Fibroblast of skin of right quadriceps (primary cell): ENCODE measurements around the gene TP53TG5.
"Not testable (repeated sequence)": the region's sequence is repeated elsewhere in the genome, so short reads cannot be mapped to it uniquely, and the experiment has no call there.

Experiments
- DNase-seq: peaks from one replicate; pipeline ENCODE4 v3.0.0-alpha.2; 2013

The TP53TG5 gene

DNA sequence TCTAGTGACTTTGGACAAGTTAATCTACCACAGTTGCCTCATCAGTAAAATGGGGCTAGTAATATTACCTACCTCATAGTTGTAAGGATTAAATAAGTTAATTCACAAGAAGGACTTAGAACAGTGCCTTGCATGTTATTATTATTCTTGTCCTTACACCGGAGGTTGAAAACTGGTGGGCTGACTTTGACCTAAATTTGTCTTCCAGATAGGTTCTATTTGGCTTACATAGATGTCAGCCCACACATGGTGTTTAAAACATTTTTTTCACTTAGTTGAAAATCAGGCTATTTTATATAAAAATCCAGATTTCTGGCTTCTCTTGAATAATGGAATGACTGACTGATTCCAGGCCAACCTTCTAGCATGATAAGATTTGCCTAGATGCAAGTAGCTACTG lies 11.9 kb downstream of the TP53TG5 start:
- DNase-seq: no peak

- DNase-seq: no peak
Measured at GRCh38 chr20:45365444-45365970, 12.6 kb downstream of the TP53TG5 start.

DNA sequence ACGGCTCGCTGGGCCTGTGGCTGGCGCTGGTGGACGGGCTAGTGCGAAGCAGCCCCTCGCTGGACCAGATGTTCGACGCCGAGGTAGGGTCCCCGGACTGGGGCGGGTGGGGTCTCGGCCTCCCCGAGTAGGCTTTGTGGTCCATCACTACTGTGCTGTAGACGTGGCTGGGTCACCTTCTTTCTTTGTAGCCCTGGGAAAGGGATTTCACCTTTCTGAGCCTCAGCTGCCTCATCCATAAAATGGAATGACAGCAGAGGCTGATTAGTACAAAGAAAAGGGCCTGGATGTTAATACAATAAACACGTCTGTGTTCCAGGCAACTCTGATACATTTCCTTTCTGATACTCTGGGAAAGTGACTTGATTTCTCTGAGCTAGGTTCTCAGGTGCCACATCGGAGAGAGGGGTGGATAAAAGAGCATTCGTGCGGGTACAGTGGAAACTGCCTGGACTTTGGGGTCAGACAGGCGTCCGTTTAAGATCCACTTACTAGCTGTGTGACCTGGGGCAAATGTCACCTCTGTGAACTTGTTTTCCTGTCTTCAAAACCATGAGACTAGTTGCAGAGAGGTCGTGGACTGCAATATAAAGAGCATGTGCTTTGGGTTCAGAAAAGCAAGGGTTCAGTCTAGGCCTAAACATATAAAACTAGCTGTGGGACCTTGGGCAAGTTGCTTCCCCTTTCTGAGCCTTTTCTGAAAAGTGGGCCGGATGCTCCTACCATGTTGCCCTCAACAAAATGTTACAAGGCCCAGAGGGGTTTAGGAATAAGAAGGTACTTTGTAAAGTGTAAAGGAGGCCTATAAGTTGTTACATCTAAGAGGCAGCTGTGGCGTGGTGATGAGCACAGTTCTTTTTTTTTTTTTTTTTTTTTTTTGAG lies 14.3 kb downstream of the TP53TG5 start:
- no peak for DNase-seq

GRCh38 chr20:45362804-45363610 lies 15.1 kb downstream of the TP53TG5 start, which contains the start of gene SYS1:
Gene SYS1, plus strand, starts transcription at chr20:45363156. Its CDS starts 376 bp downstream, at chr20:45363532.
- DNase-seq: peak; percentile 98

DNA sequence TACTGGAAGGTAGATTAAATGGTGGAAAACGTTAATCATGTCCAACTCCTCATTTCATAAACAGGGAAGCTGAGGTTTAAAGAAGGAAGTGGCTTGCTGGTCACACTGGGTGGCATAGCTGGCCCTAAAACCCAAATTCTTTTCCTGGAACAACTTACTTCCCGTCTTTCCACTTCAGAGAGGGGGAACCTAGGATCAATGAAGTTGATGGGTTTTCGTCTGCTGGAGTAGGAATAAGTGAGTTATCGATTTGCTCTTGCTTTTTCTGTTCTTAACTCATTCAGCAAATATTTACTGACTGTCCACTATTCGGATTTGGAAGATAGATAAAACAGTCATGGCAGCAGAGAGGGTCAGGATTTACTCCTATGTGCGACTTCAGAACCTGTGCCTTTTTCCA lies 16.3 kb downstream of the TP53TG5 start:
- DNase-seq: no peak

DNA sequence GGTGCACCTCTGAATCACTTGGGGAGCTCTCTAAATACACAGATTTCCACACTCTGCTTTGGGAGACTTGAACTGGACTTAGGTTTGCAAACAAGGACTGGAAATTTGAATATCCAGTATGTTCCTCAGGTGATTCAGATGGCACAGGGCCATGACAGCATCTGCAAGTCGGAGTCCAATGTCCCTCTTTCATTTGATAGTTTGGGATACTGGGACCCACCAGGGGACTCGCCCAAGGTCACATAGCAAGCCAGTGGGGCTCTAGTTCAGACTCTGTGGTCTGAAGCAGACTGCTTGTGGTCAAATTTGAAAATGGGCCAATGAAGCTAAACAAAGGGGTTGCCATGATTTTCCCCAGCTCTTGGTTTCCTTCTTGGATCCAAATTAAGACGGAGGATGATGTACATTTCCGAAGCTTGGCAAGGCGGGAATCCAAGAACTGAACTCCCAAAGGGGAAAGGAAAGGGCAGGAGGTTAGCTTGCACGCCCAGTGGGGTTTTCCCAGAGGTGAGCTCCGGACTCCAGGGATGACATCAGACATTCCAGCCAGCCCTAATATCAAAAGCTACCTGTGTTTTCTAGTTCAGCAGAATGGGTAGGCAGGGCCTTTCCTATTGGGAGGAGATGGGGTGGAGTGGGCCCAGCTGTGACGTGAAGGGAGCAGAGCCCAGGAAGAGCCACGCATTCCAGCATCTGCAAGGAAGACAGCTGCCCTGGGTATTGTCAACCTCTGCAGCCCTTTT lies 18.5 kb downstream of the TP53TG5 start:
- peak; percentile 53 for DNase-seq

DNA sequence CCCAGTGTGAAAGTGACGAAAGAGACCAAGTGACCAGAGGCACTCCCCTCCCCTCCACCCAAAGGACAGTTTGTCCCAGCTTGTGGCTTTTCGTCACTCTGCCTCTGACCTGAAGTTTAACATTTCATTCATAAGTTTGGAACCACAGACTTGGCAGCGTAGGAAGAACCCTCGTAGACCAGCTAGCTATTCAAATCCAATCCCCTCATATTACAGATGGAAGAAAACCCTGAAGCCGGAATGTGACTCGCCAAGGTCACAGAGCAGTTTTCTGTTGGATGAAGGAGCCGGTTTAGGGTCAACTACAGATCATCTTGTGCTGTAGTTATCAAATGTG lies 19.1 kb downstream of the TP53TG5 start:
- peak; percentile 40 for DNase-seq

DNA sequence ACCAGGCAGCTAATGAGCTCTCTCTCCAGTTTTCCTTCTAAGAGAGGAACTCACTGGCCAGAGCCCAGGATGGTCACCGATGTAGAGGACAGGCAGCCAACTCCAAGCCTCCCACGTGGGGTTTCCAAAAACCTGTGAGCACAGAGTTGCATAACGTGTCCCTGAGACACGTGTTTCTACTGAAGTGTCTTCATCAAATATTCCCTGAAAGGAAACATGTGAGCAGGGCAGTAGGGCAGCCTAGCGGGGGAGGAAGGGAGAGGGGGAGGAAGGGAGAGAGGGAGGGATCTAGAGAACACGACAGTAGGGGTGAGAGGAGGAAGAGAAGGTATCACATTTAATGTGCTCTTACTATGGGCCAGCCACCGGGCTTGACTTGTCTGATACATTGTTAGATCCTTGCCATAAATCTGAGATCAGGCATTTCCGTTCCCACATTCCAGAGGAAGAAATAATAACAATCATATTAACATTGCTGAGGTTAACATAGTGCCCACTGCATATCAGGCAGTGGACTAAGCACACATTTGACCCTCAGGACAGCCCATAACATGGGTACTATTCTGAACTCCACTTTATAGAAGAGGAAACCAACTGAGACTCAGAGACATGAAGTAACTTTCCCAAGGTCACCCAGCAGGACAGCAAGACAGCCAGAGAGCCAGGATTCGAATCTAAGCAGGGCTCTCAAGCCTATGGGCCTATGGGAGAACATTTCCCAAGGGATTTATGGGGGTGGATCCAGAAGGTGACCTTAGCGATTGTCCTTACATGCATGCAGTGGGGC lies 19.6 kb downstream of the TP53TG5 start:
- DNase-seq: peak; percentile 72

GRCh38 chr20:45355209-45356084 lies 22.7 kb downstream of the TP53TG5 start:
- peak; percentile 56 for DNase-seq

DNA sequence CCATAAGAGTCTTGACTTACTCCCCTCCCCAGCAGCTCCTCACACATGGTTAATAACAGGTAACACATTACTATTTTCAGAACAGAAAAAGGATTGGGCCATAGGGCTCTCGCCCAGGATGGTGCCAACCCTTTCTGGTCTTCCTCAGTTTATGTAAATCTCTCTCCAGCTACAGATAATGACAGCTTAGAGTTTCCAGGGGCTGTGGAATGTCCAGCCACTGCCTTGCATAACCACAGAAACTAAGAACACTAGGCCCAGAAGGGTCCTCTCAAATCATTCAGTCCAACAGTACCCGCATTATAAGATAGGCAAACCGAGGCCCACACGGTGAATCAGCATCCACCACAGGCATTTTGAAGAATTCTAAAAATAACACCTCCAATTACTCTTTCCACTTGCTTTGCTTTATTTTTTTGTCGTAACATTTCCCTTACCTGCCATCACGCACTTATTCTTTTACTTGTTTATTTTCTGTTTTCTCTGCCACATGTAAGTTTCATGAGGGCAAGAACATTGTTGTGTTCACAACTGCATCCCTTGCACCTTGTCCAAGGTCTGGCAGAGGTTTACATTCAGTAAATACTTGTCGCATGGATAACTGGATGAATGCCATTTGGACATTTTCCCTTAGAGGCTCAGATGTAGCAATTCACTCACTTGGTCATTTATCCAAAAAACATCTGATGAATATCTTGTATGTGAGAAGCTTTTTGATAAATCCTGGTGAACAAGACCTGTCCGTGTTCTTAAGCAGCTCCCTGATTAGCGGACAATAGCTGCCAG lies 23.5 kb downstream of the TP53TG5 start:
- DNase-seq: peak; percentile 58

DNA sequence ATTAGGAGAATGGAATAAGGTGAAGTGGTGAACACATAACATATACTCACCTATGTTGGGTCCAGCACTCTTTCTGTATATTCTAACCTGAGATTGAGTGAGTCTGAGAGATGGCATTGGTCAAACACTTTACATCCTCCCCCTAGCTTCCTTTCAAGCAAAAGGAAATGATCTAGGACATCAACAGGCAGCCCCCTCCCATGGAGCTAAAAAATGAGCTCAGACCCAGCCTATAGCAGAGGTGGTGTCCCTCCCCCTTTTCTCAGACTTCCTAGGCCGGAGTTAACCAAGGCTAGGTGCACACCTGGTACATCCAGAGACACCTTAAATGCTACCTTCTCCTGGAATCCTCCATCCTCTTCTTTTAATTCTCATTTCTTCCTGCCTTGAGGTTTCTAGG lies 24.4 kb downstream of the TP53TG5 start:
- DNase-seq: no peak

DNA sequence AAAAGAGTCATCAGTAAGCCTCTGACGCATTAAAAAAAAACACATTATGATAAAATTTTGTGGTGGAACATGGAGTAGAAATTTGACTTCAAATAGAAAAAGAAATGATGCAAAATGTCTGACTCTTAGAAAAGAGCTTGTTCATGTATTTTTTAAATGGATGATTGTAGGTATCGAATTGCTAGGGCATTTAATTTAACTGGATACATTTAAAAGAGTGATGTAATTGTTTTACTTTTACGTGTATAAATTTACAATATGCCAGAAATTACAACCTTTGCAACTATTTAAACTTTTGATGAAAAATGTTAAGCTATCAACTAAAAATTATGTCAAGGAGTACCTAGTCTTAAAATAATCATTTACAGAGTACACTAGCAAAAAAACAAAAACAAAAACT lies 25.4 kb downstream of the TP53TG5 start:
- DNase-seq: no peak

DNA sequence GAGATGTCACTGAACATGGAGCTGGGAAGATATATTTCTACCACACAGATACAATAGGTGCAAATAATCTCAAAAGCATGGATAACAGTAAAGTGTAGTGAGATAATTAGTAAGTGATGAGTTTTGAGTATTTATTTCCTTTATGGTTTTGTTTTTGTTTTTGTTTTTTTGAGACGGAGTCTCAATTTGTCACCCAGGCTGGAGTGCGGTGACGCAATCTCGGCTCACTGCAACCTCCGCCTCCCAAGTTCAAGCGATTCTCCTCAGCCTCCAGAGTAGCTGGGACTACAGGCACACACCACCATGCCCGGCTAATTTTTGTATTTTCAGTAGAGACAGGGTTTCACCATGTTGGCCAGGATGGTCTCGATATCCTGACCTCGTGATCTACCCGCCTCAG lies 27.3 kb downstream of the TP53TG5 start:
- not testable (repeated sequence) for DNase-seq

GRCh38 chr20:45350217-45350616 lies 27.9 kb downstream of the TP53TG5 start:
- no peak for DNase-seq

DNA sequence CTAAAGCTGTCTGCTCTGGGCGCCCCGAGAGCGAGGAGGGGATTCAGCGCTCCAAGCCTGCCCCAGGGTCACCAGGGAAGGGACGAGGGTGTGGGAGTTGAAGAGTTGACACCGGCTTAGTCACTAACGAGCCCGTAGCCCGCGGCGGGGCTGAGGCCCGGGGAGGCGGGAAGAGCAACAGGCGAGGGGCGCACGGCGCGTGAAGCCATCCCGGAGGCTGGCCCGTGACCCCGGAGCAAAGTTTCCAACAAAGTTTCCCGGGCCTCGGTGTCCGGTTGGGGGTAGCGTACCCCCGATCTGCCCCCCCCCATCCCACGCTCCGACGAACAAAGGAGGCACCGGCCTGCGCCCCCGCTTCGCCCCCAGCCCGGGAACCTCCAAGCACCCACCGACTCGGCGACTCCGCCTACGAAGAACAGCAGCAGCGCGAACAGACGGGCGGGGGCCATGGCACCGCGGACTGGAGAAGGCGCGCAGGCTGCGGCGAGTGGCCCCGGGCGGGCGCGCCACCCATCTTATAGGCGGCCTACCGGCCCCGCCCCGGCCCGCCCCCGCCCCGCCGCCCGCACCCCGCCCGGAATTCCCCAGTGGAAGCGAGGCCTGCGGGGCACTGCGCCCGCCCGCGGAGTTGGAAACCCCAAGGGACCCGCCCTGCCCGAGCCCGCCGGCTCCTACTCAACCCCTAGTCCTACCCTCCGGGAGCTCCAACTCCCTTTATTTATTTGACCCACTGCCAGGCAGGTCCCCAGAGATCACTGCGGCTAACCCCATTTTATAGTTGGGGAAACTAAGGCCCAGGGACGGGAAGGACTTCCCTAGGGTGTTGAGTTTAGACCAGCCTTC lies 30.0 kb downstream of the TP53TG5 start, which contains the start of gene SDC4:
SDC4 (minus strand) TSS at position 489 of the 843 bp plus-strand sequence; CDS start at position 449, 40 bp downstream.
- DNase-seq: peak; percentile 64

DNA sequence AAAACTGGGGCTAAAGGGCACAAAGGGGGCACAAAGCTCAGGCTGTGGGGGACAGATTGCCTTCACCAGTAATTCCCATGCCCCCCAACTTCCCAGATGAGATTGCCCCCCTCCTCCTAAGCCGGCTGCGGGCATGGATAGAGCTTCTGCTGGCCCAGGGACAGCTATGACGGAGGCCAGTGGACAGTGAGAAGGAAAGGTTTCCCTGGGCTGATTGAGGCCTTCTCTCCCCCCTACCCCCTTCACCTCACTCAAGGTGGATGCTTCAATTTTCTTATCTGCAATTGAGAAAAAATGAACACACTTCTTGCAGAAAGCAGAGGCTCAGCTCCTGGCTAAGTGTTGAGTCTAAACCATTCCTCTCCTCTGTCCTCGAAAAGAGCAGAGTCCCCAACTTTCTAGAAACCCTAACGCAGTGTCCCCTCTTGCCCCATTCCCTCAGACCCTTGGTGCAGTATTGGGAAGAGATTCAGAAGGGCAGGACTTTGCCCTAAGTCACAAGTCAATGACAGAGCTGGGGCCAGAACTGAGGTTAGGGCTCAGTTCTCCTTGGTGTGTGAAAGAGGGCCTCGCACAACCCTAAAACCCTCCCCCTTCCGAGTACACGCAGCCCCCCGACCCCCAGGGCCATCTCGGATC lies 30.7 kb downstream of the TP53TG5 start:
- no peak for DNase-seq

DNA sequence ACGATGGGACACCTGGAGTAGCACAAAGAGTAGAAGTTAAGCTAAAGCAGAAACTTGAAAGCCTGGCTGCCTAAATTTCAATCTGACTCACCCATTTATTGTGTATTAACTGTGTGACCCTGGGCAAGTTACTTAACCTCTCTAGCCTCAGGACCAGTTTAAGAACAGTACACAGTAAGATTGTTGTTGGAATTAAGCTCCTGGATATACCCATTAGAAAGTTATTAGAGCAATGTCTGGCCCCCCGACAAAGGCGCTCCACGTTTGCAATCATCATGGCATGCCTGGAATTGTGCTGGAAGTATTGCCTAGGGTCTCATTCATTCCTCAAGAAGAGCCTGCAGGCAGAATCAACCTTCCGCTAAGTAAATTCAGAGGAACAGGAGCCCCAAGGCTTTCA lies 31.3 kb downstream of the TP53TG5 start:
- DNase-seq: no peak

GRCh38 chr20:45346291-45346718 lies 31.8 kb downstream of the TP53TG5 start:
- DNase-seq: no peak
